ENCODE results near the gene BIN1.

DNA sequence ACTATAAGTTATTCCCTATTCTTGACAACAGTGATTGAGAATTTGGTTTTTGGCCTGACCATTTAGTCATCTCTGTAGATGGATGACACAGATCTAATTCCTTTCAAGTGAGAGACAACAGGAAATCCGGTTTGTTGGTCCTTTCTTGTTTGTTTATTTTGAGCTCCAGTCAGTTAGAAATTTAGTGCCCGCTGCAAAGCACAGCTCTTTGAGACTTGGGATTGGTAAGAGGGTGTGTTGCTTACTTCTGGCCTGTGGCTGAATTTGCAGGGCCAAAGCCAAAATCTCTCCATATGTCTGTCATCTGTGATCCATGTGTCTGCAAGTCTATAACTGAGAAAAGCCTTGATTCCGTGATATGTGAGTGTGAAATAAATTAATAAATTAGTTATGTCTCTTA lies 74.3 kb downstream of the BIN1 start:
- TF ChIP-seq EZH2 (IDR thresholded peaks at IDR 0.05; ENCODE audit: low read length, unreplicated experiment) = no peak
- TF ChIP-seq, protein P1, sequence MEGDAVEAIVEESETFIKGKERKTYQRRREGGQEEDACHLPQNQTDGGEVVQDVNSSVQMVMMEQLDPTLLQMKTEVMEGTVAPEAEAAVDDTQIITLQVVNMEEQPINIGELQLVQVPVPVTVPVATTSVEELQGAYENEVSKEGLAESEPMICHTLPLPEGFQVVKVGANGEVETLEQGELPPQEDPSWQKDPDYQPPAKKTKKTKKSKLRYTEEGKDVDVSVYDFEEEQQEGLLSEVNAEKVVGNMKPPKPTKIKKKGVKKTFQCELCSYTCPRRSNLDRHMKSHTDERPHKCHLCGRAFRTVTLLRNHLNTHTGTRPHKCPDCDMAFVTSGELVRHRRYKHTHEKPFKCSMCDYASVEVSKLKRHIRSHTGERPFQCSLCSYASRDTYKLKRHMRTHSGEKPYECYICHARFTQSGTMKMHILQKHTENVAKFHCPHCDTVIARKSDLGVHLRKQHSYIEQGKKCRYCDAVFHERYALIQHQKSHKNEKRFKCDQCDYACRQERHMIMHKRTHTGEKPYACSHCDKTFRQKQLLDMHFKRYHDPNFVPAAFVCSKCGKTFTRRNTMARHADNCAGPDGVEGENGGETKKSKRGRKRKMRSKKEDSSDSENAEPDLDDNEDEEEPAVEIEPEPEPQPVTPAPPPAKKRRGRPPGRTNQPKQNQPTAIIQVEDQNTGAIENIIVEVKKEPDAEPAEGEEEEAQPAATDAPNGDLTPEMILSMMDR (conservative IDR thresholded peaks at IDR 0.05; ENCODE audit: low read depth, low read length) = no peak
